H1 (cell line): Measurements from ENCODE around the gene SEC62. TPM values are rescaled to one million over a fixed set of nuclear protein-coding genes. Genes with fewer than 3 reads are reported as not detected.

ENCODE experiments used
- CTCF ChIA-PET: fragments of 300-600 bp; sonication (Branson Sonifier 250); formaldehyde crosslinking; loops from one replicate; lab custom pipeline; 2021; ENCODE audit not compliant: partially characterized antibody; lab: Charles Lee
- POLR2A ChIA-PET: fragments of 300-600 bp; sonication (Branson Sonifier 250); formaldehyde crosslinking; loops from one replicate; lab custom pipeline; 2021; ENCODE audit warnings: inconsistent platforms; ENCODE audit not compliant: partially characterized antibody; lab: Charles Lee
- DNase-seq, 2 experiments: peaks; one replicate each; pipeline versions ENCODE4 v3.0.0 to v3.0.0-alpha.2; 2010 to 2022; ENCODE audit warnings: low spot score in 2 of 2, low read depth in 1 of 2, mixed read lengths in 1 of 2
- FAIRE-seq: peaks from 2 replicates; lab custom pipeline; 2011; peaks lifted over from hg19 to GRCh38; lab: Jason Lieb, UNC
- H2AFZ ChIP-seq: 2 replicates; pipeline ENCODE4 v1.8.1; 2012; ENCODE audit warnings: low read length, inconsistent platforms
- H2AK5ac ChIP-seq: 2 replicates; pipeline ENCODE4 v1.6.1; 2013; ENCODE audit warnings: low read depth, low read length
- H2BK120ac ChIP-seq: replicated peaks from 2 replicates; pipeline ENCODE3; 2013; ENCODE audit warnings: low read depth, low read length, inconsistent platforms
- H2BK12ac ChIP-seq: 2 replicates; pipeline ENCODE4 v1.6.1; 2013; ENCODE audit warnings: low read depth, low read length
- H2BK15ac ChIP-seq: 2 replicates; pipeline ENCODE4 v1.6.1; 2013; ENCODE audit warnings: low read length
- H2BK20ac ChIP-seq: 2 replicates; pipeline ENCODE4 v1.6.1; 2013; ENCODE audit warnings: low read length
- H2BK5ac ChIP-seq: 2 replicates; pipeline ENCODE4 v1.6.1; 2013; ENCODE audit warnings: low read depth, low read length
- H3K14ac ChIP-seq: 2 replicates; pipeline ENCODE4 v1.6.1; 2013; ENCODE audit warnings: inconsistent platforms; ENCODE audit not compliant: insufficient read length
- H3K18ac ChIP-seq: 2 replicates; pipeline ENCODE4 v1.6.1; 2013; ENCODE audit warnings: low read length; ENCODE audit errors: extremely low read depth
- H3K23ac ChIP-seq: 2 replicates; pipeline ENCODE4 v1.6.1; 2013; ENCODE audit warnings: inconsistent platforms; ENCODE audit not compliant: insufficient read length
- H3K23me2 ChIP-seq: 2 replicates; pipeline ENCODE4 v1.6.1; 2013; ENCODE audit warnings: low read depth, low read length
- H3K27ac ChIP-seq: 2 replicates; pipeline ENCODE4 v1.6.1; 2011; ENCODE audit warnings: low read depth, low read length, inconsistent platforms
- H3K27me3 ChIP-seq, 4 experiments: replicated peaks in 1 of 4; 1 replicate in 1 of 4; 2 replicates in 3 of 4; pipeline versions ENCODE4 v1.6.1 to v1.8.1; 2011 to 2013; ENCODE audit warnings: low read length in 3 of 4, mild to moderate bottlenecking in 3 of 4, inconsistent platforms in 2 of 4, mixed read lengths in 2 of 4, moderate library complexity in 1 of 4; ENCODE audit not compliant: control insufficient read depth in 3 of 4, insufficient read depth in 3 of 4; ENCODE audit errors: extremely low read depth in 1 of 4
- H3K36me3 ChIP-seq, 4 experiments: 2 replicates each; pipeline versions ENCODE4 v1.6.1 to v1.8.1; 2011 to 2013; ENCODE audit warnings: mild to moderate bottlenecking in 4 of 4, low read length in 3 of 4, moderate library complexity in 2 of 4, control low read depth in 1 of 4, inconsistent platforms in 1 of 4; ENCODE audit not compliant: insufficient read depth in 4 of 4, control insufficient read depth in 2 of 4
- H3K4ac ChIP-seq: replicated peaks from 2 replicates; pipeline ENCODE3; 2013; ENCODE audit warnings: low read length, low read depth, mixed read lengths, inconsistent platforms; ENCODE audit not compliant: insufficient read length
- H3K4me1 ChIP-seq, 4 experiments: replicated peaks in 1 of 4; 1 replicate in 1 of 4; 2 replicates in 3 of 4; pipeline versions ENCODE4 v1.6.1 to v1.8.1; 2011 to 2013; ENCODE audit warnings: low read length in 3 of 4, inconsistent platforms in 2 of 4, mixed read lengths in 1 of 4; ENCODE audit not compliant: insufficient read depth in 4 of 4, control insufficient read depth in 3 of 4
- H3K4me2 ChIP-seq, 2 experiments: 2 replicates each; pipeline versions ENCODE4 v1.6.1 to v1.8.1; 2011 to 2013; ENCODE audit warnings: low read depth in 2 of 2, low read length in 2 of 2, control low read depth in 1 of 2, inconsistent platforms in 1 of 2, mild to moderate bottlenecking in 1 of 2; ENCODE audit not compliant: insufficient read depth in 1 of 2
- H3K4me3 ChIP-seq, 4 experiments: fragments of 200-600, 300-600 bp in 1 of 4; sonication (generic), shearing (Covaris generic), sonication (Bioruptor Twin) in 1 of 4; 2 replicates each; pipeline versions ENCODE4 v1.5.1 to v1.8.1; 2011 to 2016; ENCODE audit warnings: low read length in 4 of 4, low read depth in 3 of 4, control low read depth in 2 of 4, inconsistent platforms in 2 of 4, mild to moderate bottlenecking in 2 of 4, mixed read lengths in 1 of 4, moderate library complexity in 1 of 4; ENCODE audit not compliant: insufficient read depth in 2 of 4; ENCODE audit errors: extremely low read depth in 1 of 4
- H3K56ac ChIP-seq: replicated peaks from 2 replicates; pipeline ENCODE3; 2013; ENCODE audit warnings: low read depth, mild to moderate bottlenecking, mixed read lengths, low read length, inconsistent platforms; ENCODE audit not compliant: insufficient read length
- H3K79me1 ChIP-seq: 2 replicates; pipeline ENCODE4 v1.6.1; 2013; ENCODE audit warnings: low read depth, low read length, control low read depth
- H3K79me2 ChIP-seq, 2 experiments: 2 replicates each; pipeline versions ENCODE4 v1.6.1 to v1.8.1; 2012 to 2013; ENCODE audit warnings: low read length in 2 of 2, mild to moderate bottlenecking in 2 of 2, inconsistent platforms in 1 of 2; ENCODE audit not compliant: insufficient read depth in 2 of 2, control insufficient read depth in 1 of 2
- H3K9ac ChIP-seq, 4 experiments: replicated peaks in 1 of 4; 1 replicate in 1 of 4; 2 replicates in 3 of 4; pipeline versions ENCODE4 v1.6.1 to v1.8.1; 2011 to 2013; ENCODE audit warnings: low read depth in 3 of 4, low read length in 3 of 4, control low read depth in 2 of 4, mild to moderate bottlenecking in 2 of 4, moderate library complexity in 2 of 4, inconsistent platforms in 1 of 4; ENCODE audit errors: extremely low read depth in 1 of 4
- H3K9me3 ChIP-seq, 2 experiments: 2 replicates each; pipeline versions ENCODE4 v1.6.1 to v1.8.1; 2012 to 2013; ENCODE audit warnings: mild to moderate bottlenecking in 2 of 2, moderate library complexity in 2 of 2, control low read depth in 1 of 2, inconsistent platforms in 1 of 2, low read depth in 1 of 2, low read length in 1 of 2, mixed read lengths in 1 of 2; ENCODE audit not compliant: insufficient read depth in 2 of 2
- H4K20me1 ChIP-seq, 2 experiments: replicated peaks in 1 of 2; 2 replicates each; pipeline versions ENCODE3 to v1.8.1; 2011 to 2013; ENCODE audit warnings: inconsistent platforms in 2 of 2, low read length in 2 of 2, mild to moderate bottlenecking in 1 of 2; ENCODE audit not compliant: insufficient read depth in 2 of 2, control insufficient read depth in 1 of 2
- H4K5ac ChIP-seq: 2 replicates; pipeline ENCODE4 v1.6.1; 2013; ENCODE audit warnings: low read length, low read depth, mixed read lengths, inconsistent platforms; ENCODE audit not compliant: insufficient read length
- H4K8ac ChIP-seq: 2 replicates; pipeline ENCODE4 v1.8.0; 2013; ENCODE audit warnings: mild to moderate bottlenecking, moderate library complexity, low read length, inconsistent platforms; ENCODE audit not compliant: insufficient read depth; ENCODE audit errors: extremely low read depth
- H4K91ac ChIP-seq: replicated peaks from 2 replicates; pipeline ENCODE3; 2013; ENCODE audit warnings: low read length, mixed read lengths, inconsistent platforms; ENCODE audit not compliant: insufficient read length
- BACH1 ChIP-seq: IDR thresholded peaks from 2 replicates; pipeline ENCODE4 v1.6.1; 2012; ENCODE audit warnings: low read length, improper control_type of control experiment
- BCL11A ChIP-seq, 2 experiments: IDR thresholded peaks; one replicate each; pipeline ENCODE4 v1.6.1; 2011; ENCODE audit warnings: low read depth in 2 of 2, low read length in 2 of 2, mild to moderate bottlenecking in 2 of 2
- CBX5 ChIP-seq: fragments of 300-800, 300-1000 bp; sonication (generic); IDR thresholded peaks from 2 replicates; pipeline ENCODE4 v1.7.1; 2016; ENCODE audit warnings: antibody characterized with exemption, low read length, low read depth
- CBX8 ChIP-seq: fragments of 300-800, 300-1000 bp; sonication (generic); IDR thresholded peaks from 2 replicates; pipeline ENCODE4 v1.7.1; 2016; ENCODE audit warnings: low read depth, low read length, borderline replicate concordance
- CHD2 ChIP-seq: IDR thresholded peaks from 2 replicates; pipeline ENCODE4 v1.6.1; 2012; ENCODE audit warnings: low read length, improper control_type of control experiment
- CTBP2 ChIP-seq: IDR thresholded peaks from 2 replicates; pipeline ENCODE4 v1.7.0; 2011; ENCODE audit warnings: borderline replicate concordance, mild to moderate bottlenecking, moderate library complexity, mixed read lengths, low read length; ENCODE audit not compliant: insufficient read depth, insufficient read length
- HDAC6 ChIP-seq: IDR thresholded peaks from one replicate; pipeline ENCODE4 v1.7.1; 2012; ENCODE audit warnings: low read depth, mild to moderate bottlenecking, inconsistent platforms, low read length, moderate library complexity
- JUND ChIP-seq: IDR thresholded peaks from 2 replicates; pipeline ENCODE4 v1.6.1; 2011; ENCODE audit warnings: mild to moderate bottlenecking, improper control_type of control experiment, low read length
- POLR2AphosphoS5 ChIP-seq: IDR thresholded peaks from 2 replicates; pipeline ENCODE4 v1.6.1; 2011; ENCODE audit warnings: low read depth, low read length
- RNF2 ChIP-seq: fragments of 200-900, 300-1000 bp; sonication (generic); IDR thresholded peaks from 2 replicates; pipeline ENCODE4 v1.7.1; 2016; ENCODE audit warnings: borderline replicate concordance, low read depth, mild to moderate bottlenecking, antibody characterized with exemption, low read length; ENCODE audit not compliant: poor library complexity, severe bottlenecking; ENCODE audit errors: missing control alignments
- SIRT6 ChIP-seq: IDR thresholded peaks from one replicate; pipeline ENCODE4 v1.7.1; 2012; ENCODE audit warnings: low read length, inconsistent platforms
- TAF7 ChIP-seq: optimal IDR thresholded peaks from 2 replicates; pipeline ENCODE3; 2011; ENCODE audit warnings: low read depth, mild to moderate bottlenecking, inconsistent platforms, low read length, moderate library complexity, borderline replicate concordance
- WGBS, 2 experiments: shearing (Covaris generic) in 1 of 2; methylation state at CpG; one replicate each; pipeline versions ENCODE4 v1.1.6 to v1.1.7; 2013 to 2015; ENCODE audit warnings: low lambda C conversion rate in 2 of 2, mixed read lengths in 2 of 2, inconsistent platforms in 1 of 2, low coverage in 1 of 2, missing lambda C conversion rate in 1 of 2; ENCODE audit not compliant: insufficient replicate concordance in 2 of 2, insufficient coverage in 1 of 2, insufficient read length in 1 of 2; ENCODE audit errors: extremely low coverage in 1 of 2, missing lambda C conversion rate in 1 of 2; 5-methylcytosine and 5-hydroxymethylcytosine counted together
- polyA plus RNA-seq, 7 experiments: library from polyadenylated mRNA; depleted of rRNA in 3 of 7; stranded (reverse) in 5 of 7; unstranded in 2 of 7; fragments of >200 nt in 5 of 7; fragments of 200-250 nt in 2 of 7; gene quantifications; 1 replicate in 5 of 7; 2 replicates in 1 of 7; 4 replicates in 1 of 7; pipeline versions ENCODE4 v1.2.1 to v1.2.3, GENCODE V29; 2011 to 2013; ENCODE audit warnings: missing spikeins in 2 of 7, mixed read lengths in 2 of 7
- total RNA-seq: library from RNA; stranded (reverse); fragmentation: NEBNext Ultra II Directional; extraction: Animal tissue kit (Norgen Biotek cat#: 25700); gene quantifications from 2 replicates; pipeline ENCODE4 v1.2.1, GENCODE V29; 2021
- TF ChIP-seq, protein P1 (sequence below): IDR thresholded peaks from 2 replicates; pipeline ENCODE4 v1.6.1; 2012; ENCODE audit warnings: inconsistent platforms

Gene SEC62
- total and polyA plus RNA-seq, 2 of the 8 experiments (the other 6 are each of a cell fraction or from before 2014, with no cell fraction given): 67.8 to 113 TPM

DNA sequence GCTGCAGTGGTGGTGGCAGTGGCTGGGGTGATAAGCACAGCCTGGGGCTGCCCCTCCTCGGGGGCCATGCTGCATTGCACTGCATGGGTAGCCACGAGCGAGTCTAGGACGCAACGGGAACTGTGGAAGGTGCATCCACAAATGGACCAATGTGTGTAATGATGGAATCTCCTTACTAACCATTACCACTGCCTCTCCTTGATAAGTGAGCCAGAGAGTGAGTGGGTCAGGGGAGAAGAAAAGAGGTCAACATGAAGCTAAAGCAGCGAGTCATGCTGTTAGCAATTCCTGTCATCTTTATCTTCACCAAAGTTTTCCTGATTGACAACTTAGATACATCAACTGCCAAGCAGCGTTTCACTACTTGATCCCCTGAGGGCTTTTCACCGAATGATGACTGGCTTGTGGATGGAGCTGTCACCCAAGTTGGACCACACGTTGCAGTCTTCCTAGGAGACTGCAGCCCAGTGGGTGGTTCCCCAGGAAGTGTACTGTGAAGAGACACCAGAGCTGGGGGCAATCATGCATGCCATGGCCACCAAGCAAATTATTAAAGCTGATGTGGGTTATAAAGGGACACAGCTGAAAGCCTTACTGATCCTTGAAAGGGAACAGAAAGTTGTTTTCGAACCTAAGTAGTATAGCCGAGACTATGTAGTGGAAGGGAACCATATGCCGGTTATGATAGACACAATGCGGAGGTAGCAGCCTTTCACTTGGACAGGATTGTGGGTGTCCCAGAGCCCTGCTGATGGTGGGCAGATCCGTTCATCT lies 34.7 kb upstream of the SEC62 start:
- no peak overlapping the region for H3K4me3 ChIP-seq
- no peak overlapping the region for H2AK5ac ChIP-seq
- H4K20me1 ChIP-seq: no peaks in the 10 kb centered on the region
- TF ChIP-seq CBX8 (no peak), BACH1 (no peak), SIRT6 (no peak), CHD2 (no peak), CTBP2 (no peak), TAF7 (no peak), BCL11A (IDR thresholded peaks at IDR 0.05; ENCODE audit: low read depth in 2 of 2, low read length in 2 of 2) (no peak), RNF2 (no peak), CBX5 (no peak), JUND (no peak), POLR2AphosphoS5 (no peak), HDAC6 (no peak)
- TF ChIP-seq, protein P1, sequence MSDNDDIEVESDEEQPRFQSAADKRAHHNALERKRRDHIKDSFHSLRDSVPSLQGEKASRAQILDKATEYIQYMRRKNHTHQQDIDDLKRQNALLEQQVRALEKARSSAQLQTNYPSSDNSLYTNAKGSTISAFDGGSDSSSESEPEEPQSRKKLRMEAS: no peak
- H2BK120ac ChIP-seq: no peak overlapping the region
- ChIA-PET CTCF (interaction anchor here (1.5 kb wide), 1 partner anchor 69 kb away, joined by 6 read pairs; no protein-coding TSS in a partner anchor), POLR2A (interaction anchor here (0.8 kb wide), 1 partner anchor 35 kb away, joined by 4 read pairs; the partner anchor contains the start of gene SEC62)
- no peaks in the 10 kb centered on the region for H3K4me1 ChIP-seq
- no peak overlapping the region for H3K4me2 ChIP-seq
- no peaks in the 10 kb centered on the region for H3K23me2 ChIP-seq
- no peak overlapping the region for H3K9ac ChIP-seq
- no peaks in the 10 kb centered on the region for H3K36me3 ChIP-seq
- FAIRE-seq (no peak), DNase-seq (no peak)
- no peak overlapping the region for H3K4ac ChIP-seq
- H4K91ac ChIP-seq: no peak overlapping the region
- 91% methylated on average over 14 of the region's 14 CpGs; no CpG with 5 or more reads in 1 of the 2 experiments for WGBS, 2 experiments
- no peak overlapping the region for H2AFZ ChIP-seq
- no peaks in the 10 kb centered on the region for H3K9me3 ChIP-seq
- H3K18ac ChIP-seq: no peak overlapping the region
- no peak overlapping the region for H3K56ac ChIP-seq
- H3K79me2 ChIP-seq: no peaks in the 10 kb centered on the region
- no peak overlapping the region for H2BK12ac ChIP-seq
- H2BK15ac ChIP-seq: no peak overlapping the region
- H3K79me1 ChIP-seq: no peaks in the 10 kb centered on the region
- no peak overlapping the region for H3K27ac ChIP-seq
- no peaks in the 10 kb centered on the region for H3K27me3 ChIP-seq
- no peak overlapping the region for H4K8ac ChIP-seq
- no peak overlapping the region for H2BK5ac ChIP-seq
- H2BK20ac ChIP-seq: no peak overlapping the region
- H3K14ac ChIP-seq: no peak overlapping the region
- no peak overlapping the region for H4K5ac ChIP-seq
- no peak overlapping the region for H3K23ac ChIP-seq
